ENCODE results near the gene FSTL4.

The FSTL4 gene

DNA sequence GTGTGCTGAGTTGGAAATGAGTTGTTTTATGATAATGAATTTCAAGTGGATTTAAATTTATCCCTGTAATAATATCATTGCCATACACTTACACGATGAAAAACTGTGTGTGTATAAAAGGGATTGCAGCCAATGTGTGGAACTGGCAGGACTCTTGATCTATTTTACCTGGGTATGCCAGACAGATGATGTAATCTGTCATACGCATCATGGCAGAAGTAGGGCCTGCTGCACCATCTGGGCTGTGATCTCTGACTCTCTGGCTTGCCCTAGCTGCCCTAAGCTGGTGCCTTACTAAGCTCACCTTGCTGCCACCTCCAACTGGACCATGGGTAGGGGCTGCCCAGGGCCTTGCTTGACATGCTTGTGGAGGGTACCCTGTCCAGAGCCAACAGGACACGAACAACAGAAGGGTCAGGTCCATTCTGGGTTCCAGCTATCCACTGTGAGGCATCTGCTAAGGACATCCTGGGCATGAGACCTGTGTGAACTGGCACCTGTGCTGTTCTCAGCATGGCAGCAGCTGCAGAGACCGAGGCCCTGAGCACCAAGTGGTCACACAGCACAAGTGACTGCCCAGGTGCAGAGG lies 184.2 kb downstream of the FSTL4 start:
- DNase-seq (ENCODE audit: low spot score), result no peak

DNA sequence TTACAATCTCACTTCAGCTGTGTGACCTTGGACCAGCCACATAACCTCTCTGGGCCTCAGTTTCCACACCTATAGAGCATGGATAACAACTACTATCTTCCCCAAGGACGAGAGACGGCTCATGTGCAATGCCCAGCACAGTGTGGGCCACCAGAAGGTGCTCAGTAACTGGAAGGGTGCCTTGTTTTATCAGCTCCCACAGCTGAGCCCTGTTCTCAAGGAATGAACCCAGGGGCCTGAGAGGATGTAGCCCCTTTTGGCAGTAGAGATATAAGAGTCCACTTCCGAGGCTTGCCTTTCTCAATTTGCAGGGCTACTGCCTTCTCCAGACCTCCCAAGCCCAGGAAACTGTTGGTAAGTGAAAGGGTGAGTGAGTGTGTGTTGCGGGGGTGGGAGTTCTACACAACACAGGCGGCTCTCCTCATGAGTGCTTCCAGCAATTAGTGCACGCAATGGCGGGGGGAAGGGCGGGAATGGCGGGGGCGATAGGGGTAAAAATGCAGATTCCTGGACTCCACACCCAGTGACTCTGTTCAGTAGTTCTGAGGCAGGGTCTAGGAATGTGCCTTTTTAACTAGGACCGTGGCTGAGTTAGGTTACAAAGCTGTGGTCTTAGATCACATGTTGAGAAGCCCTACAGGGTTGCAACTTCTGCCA lies 185.1 kb downstream of the FSTL4 start:
- no peak for DNase-seq (ENCODE audit: low spot score)

DNA sequence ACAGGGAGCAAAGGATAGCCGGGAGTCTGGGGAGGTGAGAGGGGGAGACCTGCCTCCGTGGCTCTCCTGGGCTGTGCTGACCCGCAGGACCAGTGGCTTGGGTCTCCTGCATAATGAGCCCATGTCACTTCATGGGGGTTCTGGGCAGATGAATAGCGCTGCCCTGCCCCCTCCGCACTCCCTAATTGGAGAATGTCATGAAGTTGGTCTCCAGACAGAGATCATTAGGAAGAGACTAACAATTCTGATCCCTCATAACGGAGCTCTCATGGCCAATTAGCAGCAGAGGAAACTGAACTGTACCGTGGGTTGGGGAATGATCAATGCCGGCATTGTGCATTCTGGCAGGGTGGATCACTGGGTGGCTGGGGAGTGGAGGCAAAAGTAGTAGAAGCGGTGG lies 186.1 kb downstream of the FSTL4 start:
- DNase-seq (ENCODE audit: low spot score), result no peak

DNA sequence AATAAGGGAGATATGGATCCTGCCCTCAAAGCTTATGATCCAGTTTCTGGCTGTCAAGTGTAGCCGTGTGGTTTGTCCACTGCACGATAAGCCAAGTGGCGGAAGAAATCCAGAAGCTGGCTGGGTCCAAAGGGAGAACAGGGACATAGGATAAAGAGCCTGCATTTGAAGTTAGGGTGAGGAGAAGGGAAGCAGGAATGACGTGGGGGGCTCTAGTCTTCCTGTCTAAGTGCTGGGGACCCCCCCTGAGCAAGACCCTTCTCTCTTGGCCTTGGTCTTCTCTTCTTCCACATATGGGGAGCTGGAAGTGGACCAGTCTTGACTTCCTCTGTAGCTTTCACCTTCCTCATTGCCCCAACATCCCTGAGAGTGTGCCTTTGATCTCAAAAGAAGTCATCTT lies 186.6 kb downstream of the FSTL4 start:
- no peak for DNase-seq (ENCODE audit: low spot score)

DNA sequence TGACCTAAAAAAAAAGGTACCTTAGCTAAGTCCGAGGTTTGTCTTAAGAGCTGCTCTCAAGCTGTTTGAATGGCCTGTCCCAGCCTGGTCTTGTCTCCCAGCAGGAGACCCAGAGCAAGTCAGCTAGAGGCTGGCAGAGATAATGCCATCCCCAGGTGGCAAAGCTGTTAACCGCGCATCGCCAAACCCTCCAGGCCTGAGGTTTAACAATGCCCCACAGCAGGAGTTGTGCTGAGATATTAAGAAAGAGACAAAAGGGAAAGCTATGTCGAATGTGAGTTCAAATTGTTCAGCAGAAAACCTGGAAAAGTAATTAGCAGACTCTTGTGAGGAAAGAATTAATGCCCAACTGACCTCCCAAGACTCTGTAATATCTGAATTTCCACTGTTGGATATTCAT lies 187.1 kb downstream of the FSTL4 start:
- no peak for DNase-seq (ENCODE audit: low spot score)

DNA sequence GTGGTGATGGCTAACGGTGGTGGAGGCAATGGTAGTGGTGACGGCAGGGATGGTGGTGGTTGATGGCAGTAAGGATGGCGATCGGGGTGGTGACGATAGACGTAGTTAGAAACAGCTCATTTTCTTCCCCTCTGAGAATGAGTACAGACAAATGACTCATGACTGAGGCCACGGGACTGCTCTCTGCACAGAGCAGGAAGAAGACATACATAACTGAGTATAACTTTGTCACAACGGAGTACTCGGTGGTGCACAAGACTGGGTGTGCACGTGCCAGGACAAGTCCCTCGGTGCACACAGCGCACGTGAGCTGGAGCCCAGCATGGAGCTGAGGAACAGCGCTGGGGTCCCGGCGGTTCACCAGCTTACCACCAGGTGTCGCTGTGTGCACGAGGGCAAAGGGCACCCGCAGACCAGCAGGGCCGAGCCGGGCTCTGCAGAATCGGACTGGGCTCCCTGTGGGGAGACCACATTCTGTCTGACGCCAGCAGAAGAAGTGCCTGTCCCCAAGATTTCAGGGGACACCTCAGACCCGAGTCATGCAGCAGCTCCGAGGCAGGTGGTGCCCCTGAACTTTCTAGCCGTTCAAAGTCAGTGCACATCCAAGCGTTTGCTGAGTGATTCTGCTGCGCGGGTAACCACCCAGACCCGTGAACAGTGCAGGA lies 188.6 kb downstream of the FSTL4 start:
- peak; percentile 78 for DNase-seq (ENCODE audit: low spot score)

DNA sequence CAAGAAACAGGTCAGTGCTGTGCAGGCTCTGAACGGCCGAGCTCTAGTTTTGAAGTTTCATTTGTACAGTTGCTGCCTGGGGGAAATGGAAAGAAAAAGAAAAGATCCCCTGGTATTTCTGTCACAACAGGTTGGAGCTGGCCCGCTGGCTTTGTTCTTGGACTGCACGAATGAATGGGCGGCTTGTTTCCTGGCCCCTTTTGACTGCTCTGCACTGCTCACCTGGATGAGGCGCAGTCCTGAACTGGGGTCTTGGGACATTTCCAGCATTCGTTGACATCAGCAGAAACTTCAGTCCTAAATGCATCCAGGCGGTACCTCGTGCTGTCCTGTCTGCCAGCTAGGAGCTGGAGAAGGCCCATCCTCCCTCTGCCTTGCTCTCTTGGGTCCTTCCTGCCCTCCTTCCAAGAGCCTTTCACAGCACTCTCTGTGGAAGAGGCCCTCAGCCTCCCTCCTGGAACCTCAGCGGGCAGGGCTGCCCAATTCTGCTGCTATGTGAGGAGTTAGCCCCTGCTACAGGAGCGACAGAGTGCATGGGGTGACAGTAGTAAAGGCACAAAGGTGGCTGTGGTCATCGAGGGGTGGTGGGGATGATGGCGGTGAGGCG lies 189.2 kb downstream of the FSTL4 start:
- no peak for DNase-seq (ENCODE audit: low spot score)

DNA sequence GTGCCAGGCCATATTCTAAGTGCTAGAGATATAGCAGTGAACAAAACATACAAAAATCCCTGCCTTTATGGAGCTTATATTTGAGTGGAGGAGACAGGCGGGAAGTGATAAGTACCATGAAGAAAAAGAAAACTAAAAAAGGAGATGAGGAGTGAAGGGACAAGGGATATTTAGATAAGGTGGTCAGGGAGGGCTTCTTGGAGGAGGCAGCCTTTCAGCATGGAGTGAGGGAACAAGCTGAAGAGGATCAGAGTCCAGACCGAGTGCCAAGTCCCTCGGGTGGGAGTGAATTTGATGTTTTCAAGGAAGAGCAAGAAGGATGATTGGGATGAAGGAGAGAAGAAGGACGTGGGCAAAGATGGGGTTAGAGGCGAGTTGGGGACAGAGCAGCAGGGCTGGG lies 190.5 kb downstream of the FSTL4 start:
- no peak for DNase-seq (ENCODE audit: low spot score)

DNA sequence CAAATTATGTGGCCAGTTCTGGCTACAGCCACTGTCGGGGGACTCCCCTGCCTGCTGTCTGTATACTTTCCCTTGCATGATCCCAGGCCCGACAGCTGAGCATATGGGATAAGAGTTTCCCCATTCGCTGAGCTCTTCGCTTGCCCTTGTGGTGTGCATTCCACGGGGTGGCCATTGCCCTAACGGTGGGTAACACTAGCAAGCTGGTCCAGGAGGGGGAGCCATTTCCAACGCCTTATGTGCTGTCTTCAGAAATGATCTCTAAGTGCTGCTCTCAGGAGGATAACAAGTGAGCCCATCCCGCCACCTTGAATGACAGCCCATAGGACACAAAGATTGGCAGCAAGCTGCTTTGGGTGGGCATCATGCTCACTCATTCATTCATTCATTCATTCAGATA lies 190.9 kb downstream of the FSTL4 start:
- peak; percentile 37 for DNase-seq (ENCODE audit: low spot score)

DNA sequence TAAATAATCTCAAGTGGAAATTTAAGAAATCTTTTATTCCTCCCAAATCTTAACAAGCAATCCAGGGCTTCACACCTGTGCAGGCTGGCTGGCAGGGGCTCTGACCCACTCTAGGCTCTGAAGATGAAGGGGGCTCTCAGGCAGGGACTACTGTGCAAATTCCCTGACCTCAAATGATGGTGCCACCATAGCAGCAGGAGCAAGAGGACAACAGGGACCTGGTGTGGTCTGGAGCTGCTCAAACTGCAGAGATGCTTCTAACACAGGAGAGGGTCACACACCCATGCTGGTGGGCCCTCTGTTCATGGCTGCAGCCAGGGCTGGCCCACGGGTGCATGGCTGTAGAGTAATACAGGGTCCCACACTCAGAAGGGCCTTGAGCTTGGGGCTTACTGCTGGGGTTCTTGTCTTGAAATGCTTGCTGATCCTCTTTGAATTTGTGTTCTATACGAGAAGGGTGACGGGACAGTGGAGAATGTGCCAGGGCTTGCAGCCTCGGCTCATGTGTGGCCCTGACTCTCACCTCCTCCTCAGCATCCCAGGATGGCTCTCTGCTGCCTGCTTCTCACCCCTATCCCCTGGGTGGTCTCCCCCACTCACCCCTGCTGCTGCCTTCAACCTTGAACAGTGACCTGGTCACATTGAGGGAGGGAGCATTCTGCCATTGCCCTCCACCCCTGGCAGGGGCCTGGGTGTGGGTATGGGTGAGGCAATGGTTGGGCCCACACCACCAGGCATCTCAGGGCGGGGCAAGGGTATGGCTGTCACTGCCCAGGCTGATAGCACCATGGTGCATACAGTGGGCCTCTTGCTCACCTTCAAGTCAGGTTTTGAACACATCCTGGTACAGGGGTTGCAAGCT lies 191.7 kb downstream of the FSTL4 start:
- no peak for DNase-seq (ENCODE audit: low spot score)

DNA sequence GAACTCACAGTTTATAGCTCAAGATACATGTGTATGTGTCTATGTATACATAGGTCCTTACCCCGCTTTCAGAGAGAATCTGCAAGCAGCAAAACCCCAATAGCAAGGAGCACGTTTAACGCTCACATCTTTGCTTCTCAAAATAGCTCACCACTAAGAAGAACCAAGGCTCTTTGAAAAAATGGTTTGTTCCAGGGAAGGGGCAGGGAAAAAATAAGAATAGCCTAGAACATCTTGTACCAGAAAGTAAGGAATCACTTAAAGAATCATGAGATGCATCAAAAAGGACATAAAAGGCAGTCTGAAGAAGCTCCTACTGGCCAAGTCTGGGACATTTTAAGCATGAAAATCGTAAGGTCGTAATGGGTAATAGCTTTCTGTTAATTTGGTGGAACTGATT lies 196.4 kb downstream of the FSTL4 start:
- DNase-seq (ENCODE audit: low spot score), result no peak

DNA sequence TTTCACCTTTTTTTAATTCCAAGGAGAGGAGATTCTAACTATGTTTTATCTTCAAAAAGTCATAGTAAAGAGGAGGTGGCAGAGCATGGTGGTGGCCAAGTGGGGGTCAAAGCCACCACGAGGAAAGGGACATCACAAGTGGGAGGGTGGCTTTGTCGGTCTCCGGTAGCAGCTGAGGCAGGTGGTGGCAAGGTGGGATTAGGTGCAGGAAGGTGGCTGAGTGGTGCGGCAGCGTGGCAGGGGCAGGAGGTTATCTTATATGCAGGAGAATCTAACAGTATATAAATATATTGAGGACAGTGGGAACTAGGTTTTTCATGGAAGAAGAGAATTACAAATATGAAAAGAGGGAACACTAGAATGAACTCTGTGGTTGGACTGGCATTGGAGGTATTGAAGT lies 196.8 kb downstream of the FSTL4 start:
- no peak for DNase-seq (ENCODE audit: low spot score)

DNA sequence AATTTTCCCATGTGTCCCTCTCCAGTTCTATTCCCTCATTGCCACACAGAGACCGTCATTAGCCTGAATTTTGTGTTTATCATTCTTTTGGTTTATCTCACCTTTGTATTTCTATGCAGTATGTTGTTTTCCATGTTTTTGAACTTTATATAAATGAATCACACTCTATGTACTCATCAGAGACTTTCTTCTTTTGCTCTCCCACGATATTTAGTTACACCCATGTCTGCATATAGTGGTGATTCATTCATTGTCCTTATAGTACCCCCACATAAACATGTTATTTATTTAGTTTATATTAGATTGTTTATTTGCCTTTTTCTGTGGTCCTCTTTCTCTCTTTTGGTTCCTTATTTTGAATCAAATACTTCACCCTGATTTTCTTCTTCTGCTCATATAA lies 199.7 kb downstream of the FSTL4 start:
- DNase-seq (ENCODE audit: low spot score), result no peak

DNA sequence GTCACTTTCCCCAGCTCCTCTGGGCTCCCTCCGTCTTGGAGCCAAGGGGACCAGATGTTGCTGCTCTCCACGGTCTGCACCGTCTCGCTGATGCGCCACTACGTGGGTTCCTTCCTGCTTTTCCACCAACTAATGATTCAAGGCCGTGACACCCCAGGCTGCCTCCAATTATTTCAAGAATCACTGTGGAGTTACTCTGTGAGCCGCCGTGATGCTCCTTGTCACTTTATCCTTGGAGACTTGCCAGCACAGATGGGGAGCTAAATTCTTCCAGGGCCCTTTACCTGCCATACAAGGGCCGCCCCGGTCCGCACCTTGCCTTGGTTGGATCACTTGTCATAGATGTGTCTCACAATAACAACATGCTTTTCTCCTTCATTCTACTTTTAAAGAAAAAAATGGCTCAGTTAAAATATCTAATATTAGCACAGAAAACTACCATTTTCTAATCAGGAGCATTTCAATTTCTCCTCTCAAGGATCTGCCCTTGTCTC lies 202.0 kb downstream of the FSTL4 start:
- no peak for DNase-seq (ENCODE audit: low spot score)

DNA sequence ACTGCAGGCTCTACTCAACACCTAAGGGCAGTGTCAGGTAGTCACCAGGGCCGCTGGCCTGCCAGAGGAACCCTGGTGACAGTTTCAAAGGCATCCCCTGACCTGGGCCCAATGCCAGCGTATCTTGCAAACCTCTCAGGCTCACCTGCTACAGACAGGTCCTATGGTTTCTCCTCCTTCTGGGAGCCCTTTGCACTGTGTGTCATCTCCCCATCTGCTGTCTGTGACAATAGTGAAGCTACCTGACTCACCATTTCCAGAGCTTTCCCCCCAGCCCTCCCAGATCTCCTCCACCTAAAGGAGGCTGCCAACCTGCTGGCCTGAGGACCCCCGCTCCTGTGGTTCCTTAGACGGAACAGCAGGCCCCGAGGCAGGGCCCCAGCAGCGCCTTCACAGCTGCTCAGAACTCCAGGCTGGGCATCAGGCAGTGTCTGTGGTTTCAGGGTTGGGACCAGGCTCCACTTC lies 203.1 kb downstream of the FSTL4 start:
- no peak for DNase-seq (ENCODE audit: low spot score)

DNA sequence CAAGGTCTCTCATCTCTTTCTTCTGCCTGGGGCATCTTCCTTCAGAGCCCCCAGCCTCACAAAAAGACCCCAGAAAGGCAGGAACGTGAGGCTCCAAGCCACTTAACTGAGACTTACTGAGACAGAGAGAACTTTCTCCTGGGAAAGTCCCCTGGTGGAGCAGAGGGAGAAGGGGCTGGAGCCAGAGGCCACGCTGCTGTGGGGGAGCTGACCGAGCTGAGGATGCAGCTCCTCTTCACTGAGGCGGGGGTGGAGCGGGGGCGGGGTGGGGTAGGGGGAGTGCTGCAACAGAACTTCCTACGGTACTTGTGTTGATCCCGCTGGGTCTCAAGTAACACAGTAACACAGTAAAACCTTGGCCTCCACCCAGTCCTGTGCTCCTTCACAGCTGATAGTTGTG lies 204.0 kb downstream of the FSTL4 start:
- DNase-seq (ENCODE audit: low spot score), result no peak

DNA sequence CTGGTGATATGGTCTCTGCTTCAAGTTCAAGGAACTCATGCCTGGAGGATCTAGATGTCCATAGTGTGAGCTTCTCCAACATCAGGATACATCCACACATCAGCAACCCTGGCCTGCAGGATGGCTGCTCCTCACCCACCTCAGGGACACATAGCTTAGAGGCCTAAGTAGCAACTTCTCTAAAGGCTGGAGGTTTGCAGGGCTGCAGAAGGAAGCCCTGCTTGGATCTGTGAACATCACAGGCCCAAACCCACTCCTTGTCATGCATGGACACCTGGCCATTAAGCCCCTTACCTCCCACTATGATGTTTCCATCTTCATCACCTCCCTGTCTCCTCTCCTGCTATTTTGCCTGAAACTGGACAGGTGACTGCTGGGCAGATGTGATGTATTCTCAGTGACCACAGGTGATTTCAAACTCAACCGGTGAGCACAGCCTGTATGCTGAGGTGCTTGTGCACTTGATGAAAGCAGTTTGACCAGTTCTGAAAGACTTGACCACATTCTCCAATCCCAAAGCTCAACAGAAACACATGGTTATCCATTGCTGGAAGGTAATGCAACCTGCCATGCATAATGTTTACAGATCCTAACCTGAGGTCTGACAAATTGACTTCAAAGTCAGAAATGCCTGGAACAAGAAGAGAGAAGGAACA lies 205.2 kb downstream of the FSTL4 start:
- no peak for DNase-seq (ENCODE audit: low spot score)

DNA sequence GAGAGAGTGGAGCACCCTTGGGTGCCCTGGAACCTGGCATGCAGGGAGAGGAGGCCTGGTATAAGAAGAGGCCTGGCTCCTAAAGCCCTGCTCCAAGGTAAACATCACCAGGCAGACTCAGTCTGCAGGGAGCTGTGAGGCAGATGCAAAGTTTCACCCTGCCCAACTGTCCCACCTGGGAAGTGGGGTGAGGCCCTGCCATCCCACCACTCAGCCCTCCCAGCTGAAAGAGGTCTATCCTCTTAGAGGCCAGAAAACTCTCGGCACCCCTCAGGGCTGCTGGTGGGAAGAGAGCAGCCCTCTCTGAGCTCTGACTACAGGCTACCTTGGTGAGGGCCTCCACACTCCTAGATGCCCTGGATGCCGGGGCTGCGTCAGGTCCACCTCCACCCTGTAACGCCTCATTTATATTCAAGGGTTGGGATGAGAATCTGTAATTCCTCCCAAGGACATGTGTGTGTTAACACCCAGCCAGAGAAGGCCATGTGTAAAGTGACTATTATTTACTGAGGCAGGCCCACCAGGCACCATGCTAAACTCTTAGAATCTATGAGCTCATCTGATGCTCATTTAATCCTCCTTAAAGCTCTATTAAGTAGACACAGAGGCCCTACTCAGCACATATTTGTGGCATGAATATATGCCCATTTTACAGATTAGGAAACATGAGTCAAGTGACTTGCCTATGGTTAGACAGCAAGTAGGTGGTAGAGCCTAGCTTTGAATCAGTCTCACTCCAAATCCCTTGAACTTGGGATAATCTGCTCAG lies 205.9 kb downstream of the FSTL4 start:
- no peak for DNase-seq (ENCODE audit: low spot score)

DNA sequence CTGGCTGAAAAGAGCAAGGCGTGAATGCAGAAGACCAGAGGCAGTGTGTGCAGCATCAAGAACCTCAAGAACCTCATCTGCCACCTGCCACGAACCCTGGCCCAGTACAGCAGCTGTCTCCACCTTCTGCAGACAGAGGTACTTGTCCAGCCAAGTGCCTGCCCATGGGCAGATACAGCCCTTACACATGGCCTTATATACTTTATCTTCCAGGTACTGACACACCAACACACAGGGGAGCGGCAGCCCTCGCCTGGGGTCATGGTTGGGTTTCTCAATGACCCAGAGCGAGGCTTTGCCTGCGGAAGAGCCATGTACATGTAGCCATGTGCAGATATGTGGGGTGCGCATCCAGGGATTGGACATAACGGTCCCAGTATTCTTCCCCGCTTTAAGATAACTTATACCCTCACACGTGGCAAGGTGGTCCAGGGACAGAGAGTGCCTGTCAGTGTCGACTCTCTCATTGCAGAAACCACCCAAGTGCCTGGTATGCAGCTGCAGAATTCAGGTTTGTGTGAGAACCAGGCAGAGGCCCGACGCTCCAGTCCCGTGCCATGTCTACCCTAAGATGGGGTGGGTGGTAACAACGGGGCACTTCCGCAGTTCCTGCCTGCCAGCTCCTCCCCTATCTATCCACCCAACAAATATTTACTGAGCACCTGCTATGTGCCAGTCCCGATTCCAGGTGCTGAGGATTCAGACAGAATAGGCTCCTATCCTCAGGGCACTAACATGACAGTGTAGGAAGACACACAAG lies 206.9 kb downstream of the FSTL4 start:
- DNase-seq (ENCODE audit: low spot score), result no peak

DNA sequence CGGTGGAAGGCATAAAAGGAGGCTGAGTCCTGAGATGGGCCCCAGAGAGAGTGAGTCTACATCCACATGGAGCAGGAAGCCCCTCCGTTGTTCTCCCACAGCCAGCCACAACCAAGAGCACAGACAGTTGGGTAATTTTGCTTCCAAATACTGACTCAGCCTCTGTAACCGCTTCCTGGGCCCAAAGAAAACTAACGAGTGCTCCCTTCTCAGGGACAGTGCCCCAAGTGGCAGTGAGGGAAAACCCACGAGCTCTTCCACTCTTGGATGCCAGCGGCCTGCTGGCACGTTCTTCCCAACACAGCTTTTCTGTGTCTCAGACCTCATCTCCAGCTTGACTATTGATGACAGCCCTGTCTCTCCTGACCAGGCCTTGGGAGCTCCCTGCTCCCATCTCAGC lies 207.6 kb downstream of the FSTL4 start:
- DNase-seq (ENCODE audit: low spot score), result no peak

Measured in AG08396 (cell line).